Retinal pigment epithelial cell (primary cell): ENCODE measurements around the gene GOLGA7B.
"Not testable (repeated sequence)": the region's sequence is repeated elsewhere in the genome, so short reads cannot be mapped to it uniquely, and the experiment has no call there.

Source experiments
- DNase-seq: peaks from one replicate; pipeline ENCODE4 v3.0.0-alpha.2; 2010; ENCODE audit warnings: low read depth
- H3K4me3 ChIP-seq: 2 replicates; pipeline ENCODE4 v1.5.1; 2011; ENCODE audit warnings: mild to moderate bottlenecking, low read length, control low read depth, moderate library complexity
- CTCF ChIP-seq: conservative IDR thresholded peaks from 2 replicates; pipeline ENCODE4 v1.5.1; 2011; ENCODE audit warnings: low read depth, low read length, control low read depth, inconsistent platforms

GOLGA7B gene

GRCh38 chr10:97830064-97830463 lies 19.6 kb upstream of the GOLGA7B start:
- DNase-seq: no peak
- no peak overlapping the region for H3K4me3 ChIP-seq
- no peak for TF ChIP-seq CTCF

- no peak for DNase-seq
- TF ChIP-seq CTCF: no peak
- no peak overlapping the region for H3K4me3 ChIP-seq
Measured at GRCh38 chr10:97831259-97831658, 18.4 kb upstream of the GOLGA7B start.

DNA sequence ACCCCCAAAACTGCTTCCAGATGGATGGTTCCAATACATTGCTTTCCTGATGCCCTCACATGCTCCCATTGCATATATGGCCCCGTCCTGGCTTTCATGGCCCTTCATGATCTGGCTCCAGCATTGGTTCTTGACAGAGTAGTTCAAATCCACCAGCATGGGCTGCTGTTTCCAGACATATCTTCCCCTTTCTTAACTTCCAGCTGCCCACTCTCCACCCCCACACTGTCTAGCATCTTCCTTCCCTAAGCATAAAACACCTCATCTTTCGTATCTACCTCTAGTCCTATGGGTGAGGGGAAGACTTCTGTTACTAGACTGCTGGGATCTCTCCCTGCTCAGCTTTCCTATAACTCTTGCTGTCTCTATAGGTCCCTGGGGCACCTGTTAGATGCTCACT lies 13.2 kb upstream of the GOLGA7B start:
- no peak overlapping the region for H3K4me3 ChIP-seq
- TF ChIP-seq CTCF: no peak
- no peak for DNase-seq

DNA sequence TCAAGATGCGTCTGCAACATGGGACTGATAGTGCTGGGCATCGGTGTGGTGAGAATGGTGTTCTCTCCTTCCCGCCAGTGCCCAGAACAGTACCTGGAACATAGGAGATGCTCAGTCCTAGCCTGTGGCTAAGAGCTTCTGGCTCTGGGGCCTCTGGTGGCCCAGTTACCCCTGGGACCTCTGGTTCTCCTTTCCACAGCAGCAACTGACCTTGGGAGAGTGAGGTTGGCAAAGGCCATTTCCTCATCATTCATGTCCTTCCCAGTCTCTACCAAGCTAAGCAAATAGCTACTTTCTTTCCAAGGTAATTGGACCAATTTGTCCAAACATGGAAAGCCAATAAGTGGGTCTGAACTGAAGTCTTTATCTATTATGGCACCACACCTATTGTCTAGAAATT lies 11.6 kb upstream of the GOLGA7B start:
- DNase-seq: no peak
- H3K4me3 ChIP-seq: no peak overlapping the region
- no peak for TF ChIP-seq CTCF

DNA sequence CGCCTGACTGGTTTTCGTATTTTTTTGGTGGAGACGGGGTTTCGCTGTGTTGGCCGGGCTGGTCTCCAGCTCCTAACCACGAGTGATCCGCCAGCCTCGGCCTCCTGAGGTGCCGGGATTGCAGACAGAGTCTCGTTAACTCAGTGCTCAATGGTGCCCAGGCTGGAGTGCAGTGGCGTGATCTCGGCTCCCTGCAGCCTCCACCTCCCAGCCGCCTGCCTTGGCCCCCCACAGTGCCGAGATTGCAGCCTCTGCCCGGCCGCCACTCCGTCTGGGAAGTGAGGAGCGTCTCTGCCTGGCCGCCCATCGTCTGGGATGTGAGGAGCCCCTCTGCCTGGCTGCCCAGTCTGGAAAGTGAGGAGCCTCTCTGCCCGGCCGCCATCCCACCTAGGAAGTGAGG lies 8.5 kb upstream of the GOLGA7B start:
- not testable (repeated sequence) for H3K4me3 ChIP-seq, DNase-seq

GRCh38 chr10:97842114-97842513 lies 7.5 kb upstream of the GOLGA7B start:
- not testable (repeated sequence) for H3K4me3 ChIP-seq, DNase-seq

GRCh38 chr10:97842656-97843280 lies 6.9 kb upstream of the GOLGA7B start:
- no peak overlapping the region for H3K4me3 ChIP-seq
- TF ChIP-seq CTCF: no peak
- DNase-seq: no peak

GRCh38 chr10:97843281-97843671 lies 6.4 kb upstream of the GOLGA7B start:
- H3K4me3 ChIP-seq: no peak overlapping the region
- no peak for TF ChIP-seq CTCF
- DNase-seq: no peak

DNA sequence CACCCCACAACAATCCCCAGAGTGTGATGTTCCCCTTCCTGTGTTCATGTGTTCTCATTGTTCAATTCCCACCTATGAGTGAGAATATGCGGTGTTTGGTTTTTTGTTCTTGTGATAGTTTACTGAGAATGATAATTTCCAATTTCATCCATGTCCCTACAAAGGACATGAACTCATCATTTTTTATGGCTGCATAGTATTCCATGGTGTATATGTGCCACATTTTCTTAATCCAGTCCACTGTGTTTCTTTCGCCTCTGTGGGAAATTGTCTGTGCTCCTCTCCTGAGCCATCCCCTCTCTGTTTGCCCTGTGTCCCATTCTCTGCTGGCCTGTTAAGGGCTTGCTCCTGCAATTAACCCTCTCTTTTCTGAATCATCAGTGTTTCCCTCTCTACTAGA lies 5.7 kb upstream of the GOLGA7B start:
- not testable (repeated sequence) for DNase-seq, H3K4me3 ChIP-seq
